GF-D8 (cell line): ENCODE data around the gene WDR48.
A peak's percentile ranks its signal among the peaks of the same experiment; 100 is the strongest.

Experiments
- DNase-seq: peaks from one replicate; lab custom pipeline; 2025; lab: John Stamatoyannopoulos, UW

The WDR48 gene

GRCh38 chr3:39124876-39125840 lies 73.3 kb downstream of the WDR48 start:
- DNase-seq, result no peak

GRCh38 chr3:39125841-39126500 lies 74.2 kb downstream of the WDR48 start:
- no peak for DNase-seq

- DNase-seq, result peak; percentile 21
Observed at GRCh38 chr3:39126532-39127071, 74.8 kb downstream of the WDR48 start.

GRCh38 chr3:39127269-39127907 lies 75.6 kb downstream of the WDR48 start:
- DNase-seq, result no peak

GRCh38 chr3:39127908-39128304 lies 76.1 kb downstream of the WDR48 start:
- DNase-seq, result no peak

GRCh38 chr3:39128951-39129350 lies 77.1 kb downstream of the WDR48 start:
- DNase-seq, result no peak

GRCh38 chr3:39130026-39130425 lies 78.2 kb downstream of the WDR48 start:
- no peak for DNase-seq

- no peak for DNase-seq
Observed at GRCh38 chr3:39130693-39131265, 79.0 kb downstream of the WDR48 start.

GRCh38 chr3:39132096-39133092 lies 80.6 kb downstream of the WDR48 start:
- DNase-seq, result no peak

GRCh38 chr3:39133093-39133490 lies 81.3 kb downstream of the WDR48 start:
- no peak for DNase-seq

GRCh38 chr3:39133822-39134221 lies 82.0 kb downstream of the WDR48 start:
- no peak for DNase-seq

- DNase-seq, result no peak
Observed at GRCh38 chr3:39134305-39134704, 82.5 kb downstream of the WDR48 start.

- no peak for DNase-seq
Observed at GRCh38 chr3:39135170-39135805, 83.5 kb downstream of the WDR48 start.

- DNase-seq, result no peak
Observed at GRCh38 chr3:39136533-39137434, 85.0 kb downstream of the WDR48 start.

GRCh38 chr3:39137435-39137936 lies 85.7 kb downstream of the WDR48 start:
- no peak for DNase-seq

GRCh38 chr3:39137991-39138803 lies 86.4 kb downstream of the WDR48 start:
- no peak for DNase-seq

GRCh38 chr3:39138804-39139415 lies 87.1 kb downstream of the WDR48 start:
- DNase-seq, result no peak

- no peak for DNase-seq
Observed at GRCh38 chr3:39139442-39139841, 87.6 kb downstream of the WDR48 start.
